Tibial nerve (tissue), 4 donors: Measurements from ENCODE around the gene VPS26B.

Experiments used
- EP300 ChIP-seq, 2 donors: sonication (generic); formaldehyde crosslinking; IDR thresholded peaks; one replicate each; pipeline ENCODE4 v1.6.1; 2017; ENCODE audit warnings: antibody characterized with exemption in 2 of 2, mild to moderate bottlenecking in 1 of 2
- POLR2A ChIP-seq, 2 donors: fragments of 450-650 bp; IDR thresholded peaks; one replicate each; pipeline ENCODE4 v1.6.1; 2017; ENCODE audit warnings: antibody characterized with exemption in 2 of 2, mild to moderate bottlenecking in 2 of 2, moderate library complexity in 2 of 2
- TF ChIP-seq, protein P1 (sequence below), 5 experiments: fragments of 200-600 bp in 3 of 5; fragments of 450-650 bp in 2 of 5; sonication (generic) in 3 of 5; IDR thresholded peaks; one replicate each; pipeline ENCODE4 v1.5.1; 2016 to 2019; ENCODE audit warnings: antibody characterized with exemption in 5 of 5, mild to moderate bottlenecking in 3 of 5, moderate library complexity in 2 of 5

DNA sequence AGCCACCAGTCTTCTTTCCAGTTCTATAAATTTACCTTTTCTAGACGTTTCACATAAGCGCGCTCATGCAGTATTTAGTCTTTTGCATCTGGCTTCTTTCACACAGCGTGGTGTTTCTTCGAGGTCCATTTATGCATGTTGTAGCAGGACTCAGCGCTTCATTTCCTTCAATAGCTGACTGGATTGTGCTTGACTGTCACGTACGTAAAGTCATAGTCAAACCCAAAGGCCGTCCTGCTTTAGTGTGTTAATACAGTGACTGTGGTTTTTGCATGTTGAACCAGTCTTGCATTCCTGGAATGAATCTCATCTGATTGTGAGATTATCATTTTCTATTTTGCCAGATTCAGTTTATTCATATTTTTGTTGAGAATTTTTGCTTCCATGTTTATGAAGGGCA, 70.2 kb downstream of the VPS26B start:
- TF ChIP-seq EP300 (IDR thresholded peaks at IDR 0.05) (no peak), POLR2A (IDR thresholded peaks at IDR 0.05) (no peak)
- TF ChIP-seq, protein P1, sequence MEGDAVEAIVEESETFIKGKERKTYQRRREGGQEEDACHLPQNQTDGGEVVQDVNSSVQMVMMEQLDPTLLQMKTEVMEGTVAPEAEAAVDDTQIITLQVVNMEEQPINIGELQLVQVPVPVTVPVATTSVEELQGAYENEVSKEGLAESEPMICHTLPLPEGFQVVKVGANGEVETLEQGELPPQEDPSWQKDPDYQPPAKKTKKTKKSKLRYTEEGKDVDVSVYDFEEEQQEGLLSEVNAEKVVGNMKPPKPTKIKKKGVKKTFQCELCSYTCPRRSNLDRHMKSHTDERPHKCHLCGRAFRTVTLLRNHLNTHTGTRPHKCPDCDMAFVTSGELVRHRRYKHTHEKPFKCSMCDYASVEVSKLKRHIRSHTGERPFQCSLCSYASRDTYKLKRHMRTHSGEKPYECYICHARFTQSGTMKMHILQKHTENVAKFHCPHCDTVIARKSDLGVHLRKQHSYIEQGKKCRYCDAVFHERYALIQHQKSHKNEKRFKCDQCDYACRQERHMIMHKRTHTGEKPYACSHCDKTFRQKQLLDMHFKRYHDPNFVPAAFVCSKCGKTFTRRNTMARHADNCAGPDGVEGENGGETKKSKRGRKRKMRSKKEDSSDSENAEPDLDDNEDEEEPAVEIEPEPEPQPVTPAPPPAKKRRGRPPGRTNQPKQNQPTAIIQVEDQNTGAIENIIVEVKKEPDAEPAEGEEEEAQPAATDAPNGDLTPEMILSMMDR (IDR thresholded peaks at IDR 0.05) = no peak
